ENCODE measurements around the gene OPALIN. TPM values are rescaled to one million over a fixed set of nuclear protein-coding genes. Genes with fewer than 3 reads are reported as not detected.

The OPALIN gene
- total and polyA plus RNA-seq, 2 donors (not counting 3 experiments of a cell fraction or from before 2014, with no cell fraction given): not detected

DNA sequence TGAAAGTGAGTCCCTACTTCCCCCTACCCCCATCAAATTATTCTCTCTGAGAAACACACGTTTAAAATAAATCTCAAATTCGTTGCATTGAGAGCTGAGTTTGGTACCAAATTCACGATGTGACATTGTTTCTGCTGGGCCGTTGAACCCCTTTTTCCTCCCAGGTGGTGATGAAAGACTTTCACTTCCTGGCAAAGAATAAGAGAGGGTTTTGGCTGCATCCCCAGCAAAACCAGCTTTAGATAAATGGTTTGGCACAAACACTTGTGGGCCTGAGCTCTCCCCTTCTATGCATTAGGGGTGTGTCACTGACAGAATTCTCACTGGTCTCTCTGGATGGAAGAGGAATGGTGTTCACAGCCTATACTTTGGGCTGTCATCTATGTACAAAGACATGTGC, 63.3 kb downstream of the OPALIN start:
- no peak overlapping the region for H3K4me2 ChIP-seq (ENCODE audit: insufficient read depth, low read length)
- H3K4me1 ChIP-seq (ENCODE audit: control insufficient read depth, extremely low read depth, insufficient read depth, low read length): no peaks in the 10 kb centered on the region
- TF ChIP-seq POLR2AphosphoS5 (IDR thresholded peaks at IDR 0.05; ENCODE audit: insufficient read depth, low read depth, low read length): no peak
- no peak for TF ChIP-seq EZH2 (IDR thresholded peaks at IDR 0.05; ENCODE audit: borderline replicate concordance, low read depth, low read length, severe bottlenecking)
- TF ChIP-seq, protein P1, sequence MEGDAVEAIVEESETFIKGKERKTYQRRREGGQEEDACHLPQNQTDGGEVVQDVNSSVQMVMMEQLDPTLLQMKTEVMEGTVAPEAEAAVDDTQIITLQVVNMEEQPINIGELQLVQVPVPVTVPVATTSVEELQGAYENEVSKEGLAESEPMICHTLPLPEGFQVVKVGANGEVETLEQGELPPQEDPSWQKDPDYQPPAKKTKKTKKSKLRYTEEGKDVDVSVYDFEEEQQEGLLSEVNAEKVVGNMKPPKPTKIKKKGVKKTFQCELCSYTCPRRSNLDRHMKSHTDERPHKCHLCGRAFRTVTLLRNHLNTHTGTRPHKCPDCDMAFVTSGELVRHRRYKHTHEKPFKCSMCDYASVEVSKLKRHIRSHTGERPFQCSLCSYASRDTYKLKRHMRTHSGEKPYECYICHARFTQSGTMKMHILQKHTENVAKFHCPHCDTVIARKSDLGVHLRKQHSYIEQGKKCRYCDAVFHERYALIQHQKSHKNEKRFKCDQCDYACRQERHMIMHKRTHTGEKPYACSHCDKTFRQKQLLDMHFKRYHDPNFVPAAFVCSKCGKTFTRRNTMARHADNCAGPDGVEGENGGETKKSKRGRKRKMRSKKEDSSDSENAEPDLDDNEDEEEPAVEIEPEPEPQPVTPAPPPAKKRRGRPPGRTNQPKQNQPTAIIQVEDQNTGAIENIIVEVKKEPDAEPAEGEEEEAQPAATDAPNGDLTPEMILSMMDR (IDR thresholded peaks at IDR 0.05; ENCODE audit: extremely low read depth in 1 of 2, insufficient read depth in 1 of 2, low read depth in 1 of 2, low read length in 2 of 2): no peak
- TF ChIP-seq, protein P2, sequence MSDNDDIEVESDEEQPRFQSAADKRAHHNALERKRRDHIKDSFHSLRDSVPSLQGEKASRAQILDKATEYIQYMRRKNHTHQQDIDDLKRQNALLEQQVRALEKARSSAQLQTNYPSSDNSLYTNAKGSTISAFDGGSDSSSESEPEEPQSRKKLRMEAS (IDR thresholded peaks at IDR 0.05; ENCODE audit: insufficient read depth, insufficient read length): no peak
- no peak for TF ChIP-seq FOS (IDR thresholded peaks at IDR 0.05; ENCODE audit: borderline replicate concordance, insufficient read depth, low read length)
- no peak for TF ChIP-seq JUN (IDR thresholded peaks at IDR 0.05; ENCODE audit: borderline replicate concordance, insufficient read depth, insufficient read length, low read depth)
- no peak for TF ChIP-seq POLR2A (IDR thresholded peaks at IDR 0.05; ENCODE audit: low read depth, low read length)
- no peak for TF ChIP-seq GATA2 (IDR thresholded peaks at IDR 0.05; ENCODE audit: insufficient read depth, insufficient read length, low read depth, low read length)
- no peak for TF ChIP-seq MYC (IDR thresholded peaks at IDR 0.05; ENCODE audit: low read depth, low read length)
- no peaks in the 10 kb centered on the region for H3K36me3 ChIP-seq (ENCODE audit: control insufficient read depth in 2 of 2, extremely low read depth in 1 of 2, insufficient read depth in 2 of 2, low read length in 2 of 2)
- no peak overlapping the region for H2AFZ ChIP-seq (ENCODE audit: low read depth, low read length)
- no peak overlapping the region for H3K9ac ChIP-seq (replicated peaks; ENCODE audit: extremely low read depth, insufficient read depth, low read length)
- dilution Hi-C loops (cut with MboI; ENCODE audit: extremely low pct_ligation_motif_present, low sequenced_read_pairs) (no loop called here), intact Hi-C loops (cut with micrococcal nuclease) (no loop called here)
- H3K9me1 ChIP-seq (replicated peaks; ENCODE audit: control insufficient read depth, extremely low read depth, insufficient read depth, low read length): no peaks in the 10 kb centered on the region
- CTCF ChIA-PET: interaction anchor here (1.8 to 6.9 kb wide), 3 partner anchors 8 to 278 kb away, joined by 5 to 127 read pairs (median 69); no protein-coding TSS in a partner anchor
- no peaks in the 10 kb centered on the region for H3K79me2 ChIP-seq (ENCODE audit: control insufficient read depth, insufficient read depth, low read length)
- FAIRE-seq: no peak
- no peaks in the 10 kb centered on the region for H3K9me3 ChIP-seq (replicated peaks; ENCODE audit: control insufficient read depth, insufficient read depth, low read length)
- BruUV-seq (replicated peaks): no TSS peak
- H3K27ac ChIP-seq (ENCODE audit: insufficient read depth, low read depth, low read length): no peak overlapping the region
- no peak for DNase-seq (ENCODE audit: low read depth, low spot score)
- no peaks in the 10 kb centered on the region for H4K20me1 ChIP-seq (replicated peaks; ENCODE audit: control insufficient read depth, extremely low read depth, insufficient read depth, low read length)
- H3K4me3 ChIP-seq (replicated peaks in 1 of 3; ENCODE audit: insufficient read depth in 1 of 3, low read depth in 1 of 3, low read length in 3 of 3): no peak overlapping the region
- peaks cover 9 to 35% of the 10 kb centered on the region in 2 experiments for H3K27me3 ChIP-seq (ENCODE audit: control insufficient read depth in 2 of 2, insufficient read depth in 2 of 2, low read length in 2 of 2)
- POLR2A ChIA-PET: no interaction called here

Other genes with a start within 250 kb of the OPALIN start
- gene ZNF518A, start 228.7 kb downstream of the OPALIN start, total RNA-seq: 11.9 and 12.1 TPM in 2 replicates
- 1.9 and 2.9 TPM in 2 replicates for gene ZNF518A, start 228.7 kb downstream of the OPALIN start, polyA plus RNA-seq
- gene BLNK, start 87.4 kb downstream of the OPALIN start, total RNA-seq: not detected in 2 replicates
- gene BLNK, start 87.4 kb downstream of the OPALIN start, polyA plus RNA-seq: not detected in 2 replicates
- gene DNTT, start 54.6 kb downstream of the OPALIN start, total RNA-seq: not detected in 2 replicates
- not detected in 2 replicates for gene DNTT, start 54.6 kb downstream of the OPALIN start, polyA plus RNA-seq
- gene TLL2, start 154.9 kb upstream of the OPALIN start, total RNA-seq: 0.05 and 0.20 TPM in 2 replicates
- gene TLL2, start 154.9 kb upstream of the OPALIN start, polyA plus RNA-seq: 0.03 and 0.10 TPM in 2 replicates
- gene TM9SF3, start 228.0 kb upstream of the OPALIN start, total RNA-seq: 142 and 144 TPM in 2 replicates
- 88.6 and 133 TPM in 2 replicates for gene TM9SF3, start 228.0 kb upstream of the OPALIN start, polyA plus RNA-seq

All from endothelial cell of umbilical vein (primary cell).